ENCODE measurements around the gene TRIM44.

The TRIM44 gene

DNA sequence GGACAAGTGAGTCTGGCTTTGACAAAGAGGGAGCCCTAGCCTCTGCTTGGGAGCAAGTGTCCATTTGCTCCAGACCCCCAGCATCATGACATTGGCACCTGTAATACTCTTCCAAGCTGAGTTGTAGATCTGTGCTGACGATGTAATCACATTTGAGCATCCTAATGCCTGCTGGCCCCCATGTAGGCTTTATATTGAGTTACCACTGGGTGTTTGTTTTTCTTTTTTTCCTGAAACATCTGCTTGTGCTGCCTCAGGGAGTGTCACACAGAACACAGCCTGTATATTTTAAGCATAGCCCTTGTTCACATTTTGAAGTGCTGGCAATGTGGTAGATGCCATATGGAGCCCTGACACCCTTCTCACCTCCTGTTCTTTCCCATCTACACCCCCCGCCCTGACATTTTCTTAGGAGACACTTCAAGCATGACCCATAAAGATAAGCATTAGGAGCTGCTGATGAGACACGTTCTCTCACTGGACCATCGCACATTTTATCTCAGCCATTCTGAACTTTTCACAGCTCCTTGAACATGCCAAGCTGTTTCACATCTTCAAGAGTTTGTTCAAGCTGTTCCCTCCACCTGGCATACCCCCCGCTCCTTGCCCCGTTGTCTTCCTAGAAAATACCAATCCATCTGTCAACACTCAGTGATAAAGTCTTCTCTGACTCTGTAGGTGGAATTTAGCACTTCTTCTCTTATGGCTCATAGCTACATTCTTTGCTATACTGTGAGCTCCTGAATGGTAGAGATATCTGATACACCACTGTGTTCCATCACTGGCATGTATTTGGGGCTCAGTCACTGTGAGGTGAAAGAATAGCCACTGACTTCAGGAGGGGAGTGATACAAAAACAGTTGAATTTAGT is 128.7 kb downstream of the TRIM44 start:
- TF ChIP-seq, protein P1, sequence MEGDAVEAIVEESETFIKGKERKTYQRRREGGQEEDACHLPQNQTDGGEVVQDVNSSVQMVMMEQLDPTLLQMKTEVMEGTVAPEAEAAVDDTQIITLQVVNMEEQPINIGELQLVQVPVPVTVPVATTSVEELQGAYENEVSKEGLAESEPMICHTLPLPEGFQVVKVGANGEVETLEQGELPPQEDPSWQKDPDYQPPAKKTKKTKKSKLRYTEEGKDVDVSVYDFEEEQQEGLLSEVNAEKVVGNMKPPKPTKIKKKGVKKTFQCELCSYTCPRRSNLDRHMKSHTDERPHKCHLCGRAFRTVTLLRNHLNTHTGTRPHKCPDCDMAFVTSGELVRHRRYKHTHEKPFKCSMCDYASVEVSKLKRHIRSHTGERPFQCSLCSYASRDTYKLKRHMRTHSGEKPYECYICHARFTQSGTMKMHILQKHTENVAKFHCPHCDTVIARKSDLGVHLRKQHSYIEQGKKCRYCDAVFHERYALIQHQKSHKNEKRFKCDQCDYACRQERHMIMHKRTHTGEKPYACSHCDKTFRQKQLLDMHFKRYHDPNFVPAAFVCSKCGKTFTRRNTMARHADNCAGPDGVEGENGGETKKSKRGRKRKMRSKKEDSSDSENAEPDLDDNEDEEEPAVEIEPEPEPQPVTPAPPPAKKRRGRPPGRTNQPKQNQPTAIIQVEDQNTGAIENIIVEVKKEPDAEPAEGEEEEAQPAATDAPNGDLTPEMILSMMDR (IDR thresholded peaks at IDR 0.05; ENCODE audit: low read depth, low read length, poor library complexity, severe bottlenecking), result no peak
- no peak for TF ChIP-seq EZH2phosphoT487 (IDR thresholded peaks at IDR 0.05; ENCODE audit: borderline replicate concordance, low read length)
- no peaks in the 10 kb centered on the region for H3K9me3 ChIP-seq (ENCODE audit: control insufficient read depth, insufficient read depth, low read length)
- H3K9me2 ChIP-seq (replicated peaks; ENCODE audit: control insufficient read depth, low read length), result no peaks in the 10 kb centered on the region
- no peaks in the 10 kb centered on the region for H3K79me2 ChIP-seq (ENCODE audit: control insufficient read depth, low read length)
- H3K27me3 ChIP-seq (ENCODE audit: control insufficient read depth, low read length), result no peaks in the 10 kb centered on the region
- H3F3A ChIP-seq (ENCODE audit: control insufficient read depth, insufficient read depth), result no peaks in the 10 kb centered on the region
- no peak overlapping the region for H3K27ac ChIP-seq (ENCODE audit: low read depth, low read length)
- no peaks in the 10 kb centered on the region for H4K20me1 ChIP-seq (ENCODE audit: control insufficient read depth, insufficient read depth, low read depth, low read length)
- no peak overlapping the region for H3K4me2 ChIP-seq (ENCODE audit: low read length)
- H3K36me3 ChIP-seq (ENCODE audit: control insufficient read depth, low read length), result no peaks in the 10 kb centered on the region
- no peak overlapping the region for H3K4me3 ChIP-seq (ENCODE audit: low read length)
- H3K4me1 ChIP-seq (ENCODE audit: control insufficient read depth, low read length), result no peaks in the 10 kb centered on the region

DNA sequence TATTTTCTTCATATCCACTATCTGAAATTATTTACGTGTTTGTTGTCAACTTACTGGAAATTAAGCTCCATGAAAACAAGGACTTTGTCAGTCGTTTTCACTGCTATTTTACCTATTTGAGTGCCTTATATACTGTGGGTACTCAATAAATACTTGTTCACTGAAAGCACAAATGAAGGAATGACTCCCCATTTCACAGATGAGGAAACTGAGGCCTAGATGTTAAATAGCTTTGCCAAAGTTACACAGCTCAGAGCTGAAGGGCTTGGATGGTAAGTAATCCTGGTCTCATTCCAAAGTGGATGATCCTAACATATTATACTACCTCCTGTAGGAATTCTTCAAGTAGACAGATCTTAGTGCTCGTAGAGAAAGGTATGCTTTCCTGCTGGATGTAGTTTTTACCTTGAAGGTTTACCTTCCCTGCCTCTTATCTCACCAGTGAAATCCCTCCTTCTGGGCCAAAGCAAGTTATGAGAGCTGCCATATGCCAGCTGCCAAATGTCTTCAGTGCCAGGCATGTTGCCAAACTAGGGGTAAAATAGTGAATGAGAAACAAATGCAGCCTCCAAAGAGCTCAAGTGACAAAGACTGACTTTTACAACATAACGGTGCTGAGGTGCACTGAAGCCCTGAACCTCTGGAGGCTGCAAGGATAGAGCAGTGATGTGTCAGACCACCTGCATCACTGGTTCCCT is 129.7 kb downstream of the TRIM44 start:
- Histone ChIP-seq H3K4me1 (ENCODE audit: control insufficient read depth, low read length) (no peaks in the 10 kb centered on the region), H3F3A (ENCODE audit: control insufficient read depth, insufficient read depth) (no peaks in the 10 kb centered on the region), H3K79me2 (ENCODE audit: control insufficient read depth, low read length) (no peaks in the 10 kb centered on the region), H4K20me1 (ENCODE audit: control insufficient read depth, insufficient read depth, low read depth, low read length) (no peaks in the 10 kb centered on the region), H3K9me3 (ENCODE audit: control insufficient read depth, insufficient read depth, low read length) (no peaks in the 10 kb centered on the region), H3K27me3 (ENCODE audit: control insufficient read depth, low read length) (no peaks in the 10 kb centered on the region), H3K9me2 (replicated peaks; ENCODE audit: control insufficient read depth, low read length) (no peaks in the 10 kb centered on the region), H3K4me2 (ENCODE audit: low read length) (no peak overlapping the region), H3K27ac (ENCODE audit: low read depth, low read length) (no peak overlapping the region), H3K4me3 (ENCODE audit: low read length) (no peak overlapping the region), H3K36me3 (ENCODE audit: control insufficient read depth, low read length) (no peaks in the 10 kb centered on the region)
- TF ChIP-seq, protein P1 (IDR thresholded peaks at IDR 0.05; ENCODE audit: low read depth, low read length, poor library complexity, severe bottlenecking), result no peak
- TF ChIP-seq EZH2phosphoT487 (IDR thresholded peaks at IDR 0.05; ENCODE audit: borderline replicate concordance, low read length), result no peak

DNA sequence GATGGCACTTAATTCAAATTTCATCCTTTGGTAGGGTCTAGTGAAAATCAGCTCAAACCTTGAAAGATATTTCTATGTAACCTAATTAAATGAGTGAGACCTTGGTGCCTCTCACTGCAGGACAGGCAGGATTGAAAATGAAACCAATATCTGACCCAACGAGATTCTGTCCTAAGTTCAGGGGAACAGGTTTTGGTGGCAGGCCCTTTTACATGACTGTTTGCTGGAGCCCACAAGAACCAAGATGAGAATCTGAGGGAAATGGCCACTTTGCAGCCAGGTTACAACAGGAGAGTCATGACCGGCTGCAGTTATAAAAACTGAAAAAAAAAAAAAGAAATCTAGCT is 130.2 kb downstream of the TRIM44 start:
- no peaks in the 10 kb centered on the region for H3K79me2 ChIP-seq (ENCODE audit: control insufficient read depth, low read length)

More for the DNA sequence above, 130.2 kb downstream of the TRIM44 start:
- Histone ChIP-seq H3K36me3 (ENCODE audit: control insufficient read depth, low read length) (no peaks in the 10 kb centered on the region), H3K9me3 (ENCODE audit: control insufficient read depth, insufficient read depth, low read length) (no peaks in the 10 kb centered on the region), H3K27ac (ENCODE audit: low read depth, low read length) (no peak overlapping the region), H3F3A (ENCODE audit: control insufficient read depth, insufficient read depth) (no peaks in the 10 kb centered on the region), H3K27me3 (ENCODE audit: control insufficient read depth, low read length) (no peaks in the 10 kb centered on the region), H3K4me3 (ENCODE audit: low read length) (no peak overlapping the region), H3K4me2 (ENCODE audit: low read length) (no peak overlapping the region), H4K20me1 (ENCODE audit: control insufficient read depth, insufficient read depth, low read depth, low read length) (no peaks in the 10 kb centered on the region), H3K4me1 (ENCODE audit: control insufficient read depth, low read length) (no peaks in the 10 kb centered on the region), H3K9me2 (replicated peaks; ENCODE audit: control insufficient read depth, low read length) (no peaks in the 10 kb centered on the region)
- TF ChIP-seq, protein P1 (IDR thresholded peaks at IDR 0.05; ENCODE audit: low read depth, low read length, poor library complexity, severe bottlenecking), result no peak
- no peak for TF ChIP-seq EZH2phosphoT487 (IDR thresholded peaks at IDR 0.05; ENCODE audit: borderline replicate concordance, low read length)
